GM12878 (cell line): ENCODE results near the gene NFATC1. TPM values are rescaled to one million over a fixed set of nuclear protein-coding genes. Genes with fewer than 3 reads are reported as not detected.

ENCODE experiments used
- ASH2L ChIP-seq: fragments of 300-600, 200-600 bp; sonication (generic); IDR thresholded peaks from 2 replicates; pipeline ENCODE4 v1.6.1; 2017; ENCODE audit warnings: low read depth, mild to moderate bottlenecking, borderline replicate concordance
- BACH1 ChIP-seq: fragments of 450-650 bp; IDR thresholded peaks from 2 replicates; pipeline ENCODE4 v1.6.1; 2017; ENCODE audit warnings: mild to moderate bottlenecking, borderline replicate concordance
- BCL3 ChIP-seq: IDR thresholded peaks from 2 replicates; pipeline ENCODE4 v1.6.1; 2011; ENCODE audit warnings: borderline replicate concordance, low read depth, mild to moderate bottlenecking, moderate library complexity, low read length; ENCODE audit not compliant: insufficient read depth, poor library complexity, severe bottlenecking
- BRCA1 ChIP-seq: IDR thresholded peaks from 2 replicates; pipeline ENCODE4 v1.6.1; 2011; ENCODE audit warnings: low read depth, low read length, improper control_type of control experiment
- E2F8 ChIP-seq: fragments of 450-650 bp; IDR thresholded peaks from 2 replicates; pipeline ENCODE4 v1.6.1; 2018; ENCODE audit warnings: mild to moderate bottlenecking, low read depth, moderate library complexity; ENCODE audit not compliant: partially characterized antibody
- HDAC6 ChIP-seq: fragments of 200-600 bp; sonication (generic); IDR thresholded peaks from one replicate; pipeline ENCODE4 v1.8.0; 2017; ENCODE audit warnings: antibody characterized with exemption; ENCODE audit not compliant: unreplicated experiment
- IRF4 ChIP-seq: IDR thresholded peaks from 2 replicates; pipeline ENCODE4 v1.6.1; 2011; ENCODE audit warnings: low read depth, low read length
- JUNB ChIP-seq: IDR thresholded peaks from 2 replicates; pipeline ENCODE4 v1.6.1; 2016; ENCODE audit warnings: antibody characterized with exemption, mild to moderate bottlenecking
- KLF5 ChIP-seq: fragments of 450-650 bp; IDR thresholded peaks from 2 replicates; pipeline ENCODE4 v1.6.1; 2014; ENCODE audit warnings: mild to moderate bottlenecking; ENCODE audit not compliant: partially characterized antibody
- MAX ChIP-seq: IDR thresholded peaks from 2 replicates; pipeline ENCODE4 v1.6.1; 2012; ENCODE audit warnings: low read depth, low read length, improper control_type of control experiment
- MTA3 ChIP-seq: IDR thresholded peaks from 2 replicates; pipeline ENCODE4 v1.6.1; 2012; ENCODE audit warnings: low read length, inconsistent platforms, borderline replicate concordance
- NFIC ChIP-seq: IDR thresholded peaks from 2 replicates; pipeline ENCODE4 v1.6.1; 2012; ENCODE audit warnings: low read depth, mild to moderate bottlenecking, inconsistent platforms, low read length, moderate library complexity
- NFXL1 ChIP-seq: fragments of 450-650 bp; IDR thresholded peaks from 2 replicates; pipeline ENCODE4 v1.6.1; 2017; ENCODE audit warnings: antibody characterized with exemption, mild to moderate bottlenecking, borderline replicate concordance
- PAX5 ChIP-seq: IDR thresholded peaks from 2 replicates; pipeline ENCODE4 v1.6.1; 2011; ENCODE audit warnings: low read depth, low read length, borderline replicate concordance
- POLR2AphosphoS2 ChIP-seq: IDR thresholded peaks from 2 replicates; pipeline ENCODE4 v1.6.1; 2011; ENCODE audit warnings: low read depth, mild to moderate bottlenecking, low read length, improper control_type of control experiment, moderate library complexity
- RFX5 ChIP-seq: IDR thresholded peaks from 2 replicates; pipeline ENCODE4 v1.6.1; 2011; ENCODE audit warnings: low read depth, low read length, improper control_type of control experiment
- SMARCA5 ChIP-seq: fragments of 450-650 bp; IDR thresholded peaks from 2 replicates; pipeline ENCODE4 v1.6.1; 2017; ENCODE audit warnings: mild to moderate bottlenecking
- STAT1 ChIP-seq: fragments of 450-650 bp; conservative IDR thresholded peaks from 2 replicates; pipeline ENCODE4 v1.6.1; 2014; ENCODE audit warnings: antibody characterized with exemption, mild to moderate bottlenecking
- TCF12 ChIP-seq: IDR thresholded peaks from 2 replicates; pipeline ENCODE4 v1.6.1; 2011; ENCODE audit warnings: low read depth, mild to moderate bottlenecking, low read length
- ZBTB33 ChIP-seq: fragments of 450-650 bp; IDR thresholded peaks from 2 replicates; pipeline ENCODE4 v1.6.1; 2017; ENCODE audit warnings: mild to moderate bottlenecking
- ZBTB4 ChIP-seq: fragments of 450-650 bp; formaldehyde crosslinking; IDR thresholded peaks from 2 replicates; pipeline ENCODE4 v1.4.0; 2022; ENCODE audit warnings: mild to moderate bottlenecking, moderate library complexity
- ZNF207 ChIP-seq: fragments of 450-650 bp; IDR thresholded peaks from 2 replicates; pipeline ENCODE4 v1.6.1; 2014; ENCODE audit warnings: antibody characterized with exemption, mild to moderate bottlenecking, borderline replicate concordance
- ZNF622 ChIP-seq: fragments of 450-650 bp; IDR thresholded peaks from 2 replicates; pipeline ENCODE4 v1.6.1; 2017; ENCODE audit warnings: mild to moderate bottlenecking, inconsistent platforms
- polyA plus RNA-seq, 11 experiments: library from polyadenylated mRNA; depleted of rRNA in 4 of 11; unstranded in 6 of 11; stranded (reverse) in 5 of 11; fragments of >200 nt; fragmentation: Nextera tagmentation in 4 of 11; fragmentation: Illumina TruSeq in 1 of 11; extraction: Ambion mirVana in 4 of 11; extraction: Trizol in 1 of 11; gene quantifications; 1 replicate in 1 of 11; 2 replicates in 10 of 11; pipeline versions ENCODE4 v1.2.1 to v1.2.3, GENCODE V29; 2011 to 2016; ENCODE audit warnings: inconsistent platforms in 2 of 11, missing spikeins in 2 of 11, low read depth in 1 of 11
- total RNA-seq, 4 experiments: library from RNA; depleted of rRNA in 3 of 4; stranded (reverse); fragments of >200 nt in 3 of 4; fragmentation: Illumina TruSeq in 1 of 4; extraction: Trizol in 1 of 4; gene quantifications; 2 replicates each; pipeline versions ENCODE4 v1.2.1 to v1.2.3, GENCODE V29; 2013 to 2021

The NFATC1 gene
- total and polyA plus RNA-seq, 10 of the 15 experiments (the other 5 are each of a cell fraction or from before 2014, with no cell fraction given), result 0.84 to 20.8 (median 5.1) TPM

- TF ChIP-seq ZNF622 (no peak), BCL3 (peak; percentile 45), ZBTB33 (no peak), MAX (0 out of 2 replicates have a peak, but pooled peaks have one; percentile 15), POLR2AphosphoS2 (no peak), STAT1 (no peak), NFIC (peak; percentile 75), BACH1 (no peak), KLF5 (no peak), ZBTB4 (no peak), NFXL1 (no peak), E2F8 (peak; percentile 60), HDAC6 (no peak), BRCA1 (no peak), ASH2L (no peak), SMARCA5 (no peak), MTA3 (no peak), ZNF207 (peak; percentile 15; the same call in 1 of the 2 replicates), JUNB (peak; percentile 41; the same call in 1 of the 2 replicates), RFX5 (no peak), TCF12 (0 out of 2 replicates have a peak, but pooled peaks have one; percentile 10), PAX5 (0 out of 2 replicates have a peak, but pooled peaks have one; percentile 7), IRF4 (0 out of 2 replicates have a peak, but pooled peaks have one; percentile 18)
Observed at GRCh38 chr18:79523736-79524180, 128.0 kb downstream of the NFATC1 start (continued).
